ENCODE measurements around the gene TDP2. TPM values are rescaled to one million over a fixed set of nuclear protein-coding genes. Genes with fewer than 3 reads are reported as not detected.
A peak's percentile ranks its signal among the peaks of the same experiment; 100 is the strongest.

The TDP2 gene
- total and polyA plus RNA-seq, 9 of the 15 experiments (the other 6 are each of a cell fraction or from before 2014, with no cell fraction given): 27.7 to 60.1 (median 31.8) TPM

DNA sequence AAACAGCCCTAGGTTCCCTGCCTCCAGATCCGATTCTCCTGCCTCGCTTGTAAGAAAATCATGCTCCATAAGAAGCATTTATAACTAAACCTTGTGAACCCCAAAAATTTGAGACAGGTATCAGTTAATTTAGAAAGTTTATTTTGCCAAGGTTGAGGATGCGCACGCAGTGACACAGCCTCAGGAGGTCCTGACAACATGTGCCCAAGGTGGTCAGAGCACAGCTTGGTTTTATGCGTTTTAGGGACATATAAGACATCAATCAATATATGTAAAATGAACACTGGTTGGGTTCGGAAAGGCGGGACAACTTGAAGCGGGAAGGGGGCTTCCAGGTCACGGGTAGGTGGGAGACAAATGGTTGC is 2.3 kb upstream of the TDP2 start (continued):
- TF ChIP-seq, protein P1, sequence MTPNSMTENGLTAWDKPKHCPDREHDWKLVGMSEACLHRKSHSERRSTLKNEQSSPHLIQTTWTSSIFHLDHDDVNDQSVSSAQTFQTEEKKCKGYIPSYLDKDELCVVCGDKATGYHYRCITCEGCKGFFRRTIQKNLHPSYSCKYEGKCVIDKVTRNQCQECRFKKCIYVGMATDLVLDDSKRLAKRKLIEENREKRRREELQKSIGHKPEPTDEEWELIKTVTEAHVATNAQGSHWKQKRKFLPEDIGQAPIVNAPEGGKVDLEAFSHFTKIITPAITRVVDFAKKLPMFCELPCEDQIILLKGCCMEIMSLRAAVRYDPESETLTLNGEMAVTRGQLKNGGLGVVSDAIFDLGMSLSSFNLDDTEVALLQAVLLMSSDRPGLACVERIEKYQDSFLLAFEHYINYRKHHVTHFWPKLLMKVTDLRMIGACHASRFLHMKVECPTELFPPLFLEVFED (CRISPR knock-in tag; conservative IDR thresholded peaks at IDR 0.05): no peak
- no peak; the same call in 1 of the 2 replicates for TF ChIP-seq LCOR (CRISPR knock-in tag; IDR thresholded peaks at IDR 0.05)
- TF ChIP-seq ZNF830 (CRISPR knock-in tag; IDR thresholded peaks at IDR 0.05): no peak
- TF ChIP-seq U2AF2 (optimal IDR thresholded peaks at IDR 0.05; ENCODE audit: low read depth, low read length): no peak
- peak; percentile 32; the same call in 1 of the 2 replicates for TF ChIP-seq NFRKB (IDR thresholded peaks at IDR 0.05; ENCODE audit: low read depth)
- TF ChIP-seq RBBP5 (IDR thresholded peaks at IDR 0.05; ENCODE audit: borderline replicate concordance, insufficient read depth, low read length, poor library complexity, severe bottlenecking): peak; percentile 47
- TF ChIP-seq ZNF316 (IDR thresholded peaks at IDR 0.05): no peak
- no peak for TF ChIP-seq TFAM (CRISPR knock-in tag; conservative IDR thresholded peaks at IDR 0.05)
- no peak for TF ChIP-seq SMARCE1 (IDR thresholded peaks at IDR 0.05)
- 0 out of 4 replicates have a peak, but pooled peaks of 1 of the 2 experiments have one; percentile 34 for TF ChIP-seq HDAC1 (IDR thresholded peaks at IDR 0.05)
- no peak for TF ChIP-seq CC2D1A (IDR thresholded peaks at IDR 0.05)
- no peak for TF ChIP-seq ZNF224 (CRISPR knock-in tag; IDR thresholded peaks at IDR 0.05)
- no peak for TF ChIP-seq CBX2 (IDR thresholded peaks at IDR 0.05; ENCODE audit: insufficient read depth, low read length, poor library complexity, severe bottlenecking)
- peak; percentile 37; the same call in 1 of the 2 replicates for TF ChIP-seq PHF8 (IDR thresholded peaks at IDR 0.05; ENCODE audit: borderline replicate concordance, low read length)
- TF ChIP-seq, protein P2, sequence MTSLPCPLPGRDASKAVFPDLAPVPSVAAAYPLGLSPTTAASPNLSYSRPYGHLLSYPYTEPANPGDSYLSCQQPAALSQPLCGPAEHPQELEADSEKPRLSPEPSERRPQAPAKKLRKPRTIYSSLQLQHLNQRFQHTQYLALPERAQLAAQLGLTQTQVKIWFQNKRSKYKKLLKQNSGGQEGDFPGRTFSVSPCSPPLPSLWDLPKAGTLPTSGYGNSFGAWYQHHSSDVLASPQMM (CRISPR knock-in tag; IDR thresholded peaks at IDR 0.05): no peak
- no peak for TF ChIP-seq KAT7 (CRISPR knock-in tag; IDR thresholded peaks at IDR 0.05; ENCODE audit: borderline replicate concordance)
- TF ChIP-seq, protein P3, sequence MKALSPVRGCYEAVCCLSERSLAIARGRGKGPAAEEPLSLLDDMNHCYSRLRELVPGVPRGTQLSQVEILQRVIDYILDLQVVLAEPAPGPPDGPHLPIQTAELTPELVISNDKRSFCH (CRISPR knock-in tag; IDR thresholded peaks at IDR 0.05): no peak
- TF ChIP-seq, protein P3 (tag; IDR thresholded peaks at IDR 0.05): no peak
- TF ChIP-seq, protein P4, sequence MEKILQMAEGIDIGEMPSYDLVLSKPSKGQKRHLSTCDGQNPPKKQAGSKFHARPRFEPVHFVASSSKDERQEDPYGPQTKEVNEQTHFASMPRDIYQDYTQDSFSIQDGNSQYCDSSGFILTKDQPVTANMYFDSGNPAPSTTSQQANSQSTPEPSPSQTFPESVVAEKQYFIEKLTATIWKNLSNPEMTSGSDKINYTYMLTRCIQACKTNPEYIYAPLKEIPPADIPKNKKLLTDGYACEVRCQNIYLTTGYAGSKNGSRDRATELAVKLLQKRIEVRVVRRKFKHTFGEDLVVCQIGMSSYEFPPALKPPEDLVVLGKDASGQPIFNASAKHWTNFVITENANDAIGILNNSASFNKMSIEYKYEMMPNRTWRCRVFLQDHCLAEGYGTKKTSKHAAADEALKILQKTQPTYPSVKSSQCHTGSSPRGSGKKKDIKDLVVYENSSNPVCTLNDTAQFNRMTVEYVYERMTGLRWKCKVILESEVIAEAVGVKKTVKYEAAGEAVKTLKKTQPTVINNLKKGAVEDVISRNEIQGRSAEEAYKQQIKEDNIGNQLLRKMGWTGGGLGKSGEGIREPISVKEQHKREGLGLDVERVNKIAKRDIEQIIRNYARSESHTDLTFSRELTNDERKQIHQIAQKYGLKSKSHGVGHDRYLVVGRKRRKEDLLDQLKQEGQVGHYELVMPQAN (IDR thresholded peaks at IDR 0.05; ENCODE audit: borderline replicate concordance): peak; percentile 47; the same call in 1 of the 2 replicates
- TF ChIP-seq ZNF124 (CRISPR knock-in tag; IDR thresholded peaks at IDR 0.05): no peak
